GM12878 (cell line): ENCODE results near the gene NOD2. TPM values are rescaled to one million over a fixed set of nuclear protein-coding genes. Genes with fewer than 3 reads are reported as not detected.

ENCODE experiments used
- ATAC-seq: fragments of 200-7000 bp; cut with Tn5 transposase; 3 replicates; pipeline ENCODE4 v1.9.1; 2020; ENCODE audit warnings: mild to moderate bottlenecking, moderate library complexity
- BruUV-seq: library from RNA; stranded (reverse); fragments of 400-500 nt; replicated peaks from 2 replicates; lab custom pipeline; 2021; lab: Mats Ljungman, UMichigan
- CTCF ChIA-PET: fragments of 300-600 bp; sonication (Branson Sonifier 250); formaldehyde crosslinking; extraction: SDS; loops from one replicate; lab custom pipeline; 2021; ENCODE audit warnings: inconsistent platforms; lab: Yijun Ruan, JAX
- POLR2A ChIA-PET: fragments of 350-600 bp; formaldehyde crosslinking; extraction: SDS; loops from one replicate; lab custom pipeline; 2021; ENCODE audit warnings: inconsistent platforms; lab: Charles Lee
- RAD21 ChIA-PET: fragments of 300-600 bp; sonication (Branson Sonifier 250); formaldehyde crosslinking; loops from one replicate; lab custom pipeline; 2023; ENCODE audit warnings: antibody characterized with exemption; ENCODE audit not compliant: unreplicated experiment; lab: Charles Lee
- SMC1A ChIA-PET: fragments of 300-600 bp; sonication (Branson Sonifier 250); formaldehyde crosslinking; loops from one replicate; lab custom pipeline; 2023; ENCODE audit not compliant: unreplicated experiment, uncharacterized antibody; lab: Charles Lee
- DNase-seq: peaks from one replicate; pipeline ENCODE4 v3.0.0-alpha.2; 2011; ENCODE audit warnings: low read depth, low spot score
- FAIRE-seq: peaks from 3 replicates; lab custom pipeline; 2011; peaks lifted over from hg19 to GRCh38; lab: Jason Lieb, UNC
- H2AFZ ChIP-seq: 2 replicates; pipeline ENCODE4 v1.6.0; 2011; ENCODE audit warnings: low read depth, low read length, control low read depth; ENCODE audit not compliant: control insufficient read depth
- H3K27ac ChIP-seq: 2 replicates; pipeline ENCODE4 v1.5.1; 2011; ENCODE audit warnings: control low read depth; ENCODE audit not compliant: control insufficient read depth, insufficient read depth
- H3K27me3 ChIP-seq, 2 experiments: replicated peaks in 1 of 2; 2 replicates each; pipeline versions ENCODE4 v1.6.0 to v1.6.1; 2011; ENCODE audit warnings: low read length in 1 of 2; ENCODE audit not compliant: control insufficient read depth in 2 of 2, insufficient read depth in 2 of 2
- H3K36me3 ChIP-seq, 2 experiments: 2 replicates each; pipeline ENCODE4 v1.5.1; 2011; ENCODE audit warnings: low read length in 1 of 2; ENCODE audit not compliant: control insufficient read depth in 2 of 2, insufficient read depth in 2 of 2
- H3K4me1 ChIP-seq: 2 replicates; pipeline ENCODE4 v1.6.1; 2011; ENCODE audit warnings: mild to moderate bottlenecking, low read length, moderate library complexity, mixed read lengths; ENCODE audit not compliant: control insufficient read depth, insufficient read depth
- H3K4me2 ChIP-seq: 2 replicates; pipeline ENCODE4 v1.6.0; 2011; ENCODE audit warnings: control low read depth; ENCODE audit not compliant: control insufficient read depth, insufficient read depth
- H3K4me3 ChIP-seq: fragments of 200-600 bp; sonication (generic); 2 replicates; pipeline ENCODE4 v1.5.1; 2016
- H3K79me2 ChIP-seq: 2 replicates; pipeline ENCODE4 v1.6.0; 2011; ENCODE audit warnings: low read length; ENCODE audit not compliant: control insufficient read depth, insufficient read depth
- H3K9ac ChIP-seq: 2 replicates; pipeline ENCODE4 v1.8.0; 2011; ENCODE audit warnings: low read length, control low read depth, mixed read lengths; ENCODE audit not compliant: control insufficient read depth, insufficient read depth
- H3K9me3 ChIP-seq: replicated peaks from 3 replicates; pipeline ENCODE4 v1.5.1; 2011; ENCODE audit warnings: mild to moderate bottlenecking, low read length; ENCODE audit not compliant: control insufficient read depth, insufficient read depth
- H4K20me1 ChIP-seq: 2 replicates; pipeline ENCODE4 v1.6.0; 2011; ENCODE audit not compliant: control insufficient read depth, insufficient read depth
- HDGF ChIP-seq: fragments of 450-650 bp; IDR thresholded peaks from 2 replicates; pipeline ENCODE4 v1.6.1; 2016; ENCODE audit warnings: antibody characterized with exemption
- NFYB ChIP-seq: IDR thresholded peaks from 2 replicates; pipeline ENCODE4 v1.6.1; 2011; ENCODE audit warnings: low read depth, mild to moderate bottlenecking, low read length, improper control_type of control experiment, moderate library complexity; ENCODE audit not compliant: insufficient read depth
- SIN3A ChIP-seq: IDR thresholded peaks from 2 replicates; pipeline ENCODE4 v1.6.1; 2012; ENCODE audit warnings: low read depth, low read length, improper control_type of control experiment
- WGBS: methylation state at CpG from one replicate; pipeline ENCODE4 v1.1.6; 2016; ENCODE audit warnings: low lambda C conversion rate; ENCODE audit not compliant: insufficient replicate concordance, insufficient coverage; ENCODE audit errors: missing lambda C conversion rate; 5-methylcytosine and 5-hydroxymethylcytosine counted together
- in situ Hi-C: fragments of 300-500 bp; cut with MboI; formaldehyde crosslinking; loops from 9 replicates; pipeline ENCODE4 v1.14.3; 2018; ENCODE audit warnings: mixed read lengths
- intact Hi-C: fragments of 100-400 bp; cut with micrococcal nuclease; formaldehyde crosslinking; loops from one replicate; pipeline ENCODE4 v1.14.2; 2022; ENCODE audit not compliant: unreplicated experiment
- polyA plus RNA-seq, 11 experiments: library from polyadenylated mRNA; depleted of rRNA in 4 of 11; unstranded in 6 of 11; stranded (reverse) in 5 of 11; fragments of >200 nt; fragmentation: Nextera tagmentation in 4 of 11; fragmentation: Illumina TruSeq in 1 of 11; extraction: Ambion mirVana in 4 of 11; extraction: Trizol in 1 of 11; gene quantifications; 1 replicate in 1 of 11; 2 replicates in 10 of 11; pipeline versions ENCODE4 v1.2.1 to v1.2.3, GENCODE V29; 2011 to 2016; ENCODE audit warnings: inconsistent platforms in 2 of 11, missing spikeins in 2 of 11, low read depth in 1 of 11
- total RNA-seq, 4 experiments: library from RNA; depleted of rRNA in 3 of 4; stranded (reverse); fragments of >200 nt in 3 of 4; fragmentation: Illumina TruSeq in 1 of 4; extraction: Trizol in 1 of 4; gene quantifications; 2 replicates each; pipeline versions ENCODE4 v1.2.1 to v1.2.3, GENCODE V29; 2013 to 2021
- TF ChIP-seq, protein P1 (sequence below): fragments of 450-650 bp; IDR thresholded peaks from 2 replicates; pipeline ENCODE4 v1.6.1; 2016; ENCODE audit warnings: mild to moderate bottlenecking

NOD2 gene
- total and polyA plus RNA-seq, 10 of the 15 experiments (the other 5 are each of a cell fraction or from before 2014, with no cell fraction given) = 1.0 to 18.6 (median 6.7) TPM

DNA sequence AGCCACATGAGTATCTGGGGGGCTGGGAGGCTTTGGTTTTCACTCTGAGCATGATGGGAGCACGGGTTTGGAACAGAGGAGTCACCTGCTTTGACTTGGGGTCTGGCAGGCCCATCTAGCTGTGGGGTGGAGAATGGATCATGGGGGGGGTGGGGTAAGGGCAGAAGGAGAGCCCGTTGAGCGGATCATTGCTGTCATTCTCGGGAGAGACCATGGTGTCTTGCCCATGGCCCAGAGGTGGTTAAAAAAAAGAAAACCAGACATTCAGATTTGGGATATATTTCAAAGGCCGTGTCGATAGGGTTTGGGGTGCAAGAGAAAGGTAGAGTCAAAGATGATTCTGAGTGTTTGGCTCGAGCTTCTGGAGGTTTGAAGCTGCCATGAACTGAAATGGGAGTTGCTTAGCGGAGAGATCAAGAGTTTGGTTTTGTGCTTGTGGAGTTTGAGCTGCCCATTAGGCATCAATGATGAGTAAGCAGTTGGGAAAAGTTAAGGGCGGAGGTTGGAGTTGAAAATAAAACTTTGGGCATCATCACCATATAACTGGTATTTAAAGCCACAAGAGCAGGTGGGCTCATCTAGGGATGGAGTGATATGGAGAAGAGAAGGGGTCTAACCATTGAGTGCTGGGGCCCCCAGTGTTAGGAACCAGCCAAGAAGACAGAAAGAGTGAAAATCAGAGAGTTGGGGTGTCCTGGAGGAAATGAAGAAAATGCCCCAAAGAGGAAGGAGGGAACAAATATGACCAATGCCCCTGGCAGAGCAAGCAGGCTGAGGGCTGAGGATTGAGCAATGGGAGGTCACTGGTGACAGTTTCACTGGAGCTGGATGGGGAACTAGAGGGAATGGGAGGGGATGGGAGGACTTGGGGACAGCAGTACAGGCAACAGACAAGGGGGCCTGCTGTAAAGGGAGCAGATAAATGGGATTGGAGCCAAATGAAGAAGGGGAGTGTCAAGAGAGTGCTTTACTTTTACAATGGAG is 1.9 kb downstream of the NOD2 start:
- Histone ChIP-seq H3K4me3 (peak overlapping the region; percentile 72; the same call in 1 of the 2 replicates), H3K27ac (peak overlapping the region; percentile 95), H3K79me2 (peaks cover 64% of the 10 kb centered on the region), H3K36me3 (peaks cover 0 to 3% of the 10 kb centered on the region in 2 experiments; a peak in 1 of 4 replicates), H3K9ac (peak overlapping the region; percentile 85), H3K4me2 (peak overlapping the region; percentile 100), H3K4me1 (peaks cover 60% of the 10 kb centered on the region), H3K9me3 (no peaks in the 10 kb centered on the region), H3K27me3 (no peaks in the 10 kb centered on the region), H2AFZ (no peak overlapping the region), H4K20me1 (no peaks in the 10 kb centered on the region)
- RAD21 ChIA-PET = interaction anchor here (0.7 to 9.9 kb wide), 7 partner anchors 11 to 111 kb away, joined by 3 to 121 read pairs (median 43); partner anchors contain the start of genes CYLD and SNX20
- intact Hi-C loops (loop anchor here (5.0 kb wide), 1 partner anchor 418 kb away; no protein-coding TSS in a partner anchor), in situ Hi-C loops (no loop called here)
- SMC1A ChIA-PET = interaction anchor here (1.1 to 8.3 kb wide), 7 partner anchors 13 to 50 kb away, joined by 4 to 190 read pairs (median 7); partner anchors contain the start of genes CYLD and SNX20
- no peak for DNase-seq
- POLR2A ChIA-PET = interaction anchor here (0.6 to 8.3 kb wide), 8 partner anchors 11 to 540 kb away, joined by 3 to 116 read pairs (median 8); partner anchors contain the start of genes CYLD and SNX20
- no peak for FAIRE-seq
- 89% methylated on average over 9 of the region's 9 CpGs for WGBS
- TF ChIP-seq HDGF = peak; percentile 53; the same call in 1 of the 2 replicates
- TF ChIP-seq, protein P1, sequence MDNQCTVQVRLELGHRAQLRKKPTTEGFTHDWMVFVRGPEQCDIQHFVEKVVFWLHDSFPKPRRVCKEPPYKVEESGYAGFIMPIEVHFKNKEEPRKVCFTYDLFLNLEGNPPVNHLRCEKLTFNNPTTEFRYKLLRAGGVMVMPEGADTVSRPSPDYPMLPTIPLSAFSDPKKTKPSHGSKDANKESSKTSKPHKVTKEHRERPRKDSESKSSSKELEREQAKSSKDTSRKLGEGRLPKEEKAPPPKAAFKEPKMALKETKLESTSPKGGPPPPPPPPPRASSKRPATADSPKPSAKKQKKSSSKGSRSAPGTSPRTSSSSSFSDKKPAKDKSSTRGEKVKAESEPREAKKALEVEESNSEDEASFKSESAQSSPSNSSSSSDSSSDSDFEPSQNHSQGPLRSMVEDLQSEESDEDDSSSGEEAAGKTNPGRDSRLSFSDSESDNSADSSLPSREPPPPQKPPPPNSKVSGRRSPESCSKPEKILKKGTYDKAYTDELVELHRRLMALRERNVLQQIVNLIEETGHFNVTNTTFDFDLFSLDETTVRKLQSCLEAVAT = peak; percentile 98
- no peak for TF ChIP-seq SIN3A
- TF ChIP-seq NFYB = no peak
- no peak for ATAC-seq
- CTCF ChIA-PET = interaction anchor here (0.6 to 9.4 kb wide), 11 partner anchors 10 to 111 kb away, joined by 3 to 86 read pairs (median 7); partner anchors contain the start of genes CYLD and SNX20
- TSS peak; percentile 52 for BruUV-seq
